Ishikawa (cell line): ENCODE results near the gene LAMB3.

Experiments used
- CEBPB ChIP-seq: IDR thresholded peaks from 2 replicates; pipeline ENCODE4 v1.6.1; 2012
- EP300 ChIP-seq: IDR thresholded peaks from 2 replicates; pipeline ENCODE4 v1.6.1; 2012; ENCODE audit warnings: borderline replicate concordance
- RAD21 ChIP-seq: IDR thresholded peaks from 2 replicates; pipeline ENCODE4 v1.6.1; 2012; ENCODE audit warnings: low read depth
- TAF1 ChIP-seq: IDR thresholded peaks from 2 replicates; pipeline ENCODE4 v1.6.1; 2012; ENCODE audit warnings: low read depth, mild to moderate bottlenecking
- TEAD4 ChIP-seq: IDR thresholded peaks from 2 replicates; pipeline ENCODE4 v1.6.1; 2012
- YY1 ChIP-seq: IDR thresholded peaks from 2 replicates; pipeline ENCODE4 v1.6.1; 2012; ENCODE audit warnings: low read depth
- TF ChIP-seq, protein P1 (sequence below): IDR thresholded peaks from 2 replicates; pipeline ENCODE4 v1.6.1; 2012; ENCODE audit warnings: low read depth, mild to moderate bottlenecking
- TF ChIP-seq, protein P2 (sequence below): IDR thresholded peaks from 2 replicates; pipeline ENCODE4 v1.6.1; 2012

GRCh38 chr1:209603877-209604276, 48.3 kb downstream of the LAMB3 start:
- TF ChIP-seq, protein P1, sequence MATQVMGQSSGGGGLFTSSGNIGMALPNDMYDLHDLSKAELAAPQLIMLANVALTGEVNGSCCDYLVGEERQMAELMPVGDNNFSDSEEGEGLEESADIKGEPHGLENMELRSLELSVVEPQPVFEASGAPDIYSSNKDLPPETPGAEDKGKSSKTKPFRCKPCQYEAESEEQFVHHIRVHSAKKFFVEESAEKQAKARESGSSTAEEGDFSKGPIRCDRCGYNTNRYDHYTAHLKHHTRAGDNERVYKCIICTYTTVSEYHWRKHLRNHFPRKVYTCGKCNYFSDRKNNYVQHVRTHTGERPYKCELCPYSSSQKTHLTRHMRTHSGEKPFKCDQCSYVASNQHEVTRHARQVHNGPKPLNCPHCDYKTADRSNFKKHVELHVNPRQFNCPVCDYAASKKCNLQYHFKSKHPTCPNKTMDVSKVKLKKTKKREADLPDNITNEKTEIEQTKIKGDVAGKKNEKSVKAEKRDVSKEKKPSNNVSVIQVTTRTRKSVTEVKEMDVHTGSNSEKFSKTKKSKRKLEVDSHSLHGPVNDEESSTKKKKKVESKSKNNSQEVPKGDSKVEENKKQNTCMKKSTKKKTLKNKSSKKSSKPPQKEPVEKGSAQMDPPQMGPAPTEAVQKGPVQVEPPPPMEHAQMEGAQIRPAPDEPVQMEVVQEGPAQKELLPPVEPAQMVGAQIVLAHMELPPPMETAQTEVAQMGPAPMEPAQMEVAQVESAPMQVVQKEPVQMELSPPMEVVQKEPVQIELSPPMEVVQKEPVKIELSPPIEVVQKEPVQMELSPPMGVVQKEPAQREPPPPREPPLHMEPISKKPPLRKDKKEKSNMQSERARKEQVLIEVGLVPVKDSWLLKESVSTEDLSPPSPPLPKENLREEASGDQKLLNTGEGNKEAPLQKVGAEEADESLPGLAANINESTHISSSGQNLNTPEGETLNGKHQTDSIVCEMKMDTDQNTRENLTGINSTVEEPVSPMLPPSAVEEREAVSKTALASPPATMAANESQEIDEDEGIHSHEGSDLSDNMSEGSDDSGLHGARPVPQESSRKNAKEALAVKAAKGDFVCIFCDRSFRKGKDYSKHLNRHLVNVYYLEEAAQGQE: no peak
- TF ChIP-seq RAD21 (no peak), YY1 (no peak), TEAD4 (no peak), TAF1 (no peak), EP300 (no peak), CEBPB (no peak)
- TF ChIP-seq, protein P2, sequence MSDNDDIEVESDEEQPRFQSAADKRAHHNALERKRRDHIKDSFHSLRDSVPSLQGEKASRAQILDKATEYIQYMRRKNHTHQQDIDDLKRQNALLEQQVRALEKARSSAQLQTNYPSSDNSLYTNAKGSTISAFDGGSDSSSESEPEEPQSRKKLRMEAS: no peak
